K562 (cell line): ENCODE measurements around the gene PAQR6. TPM values are rescaled to one million over a fixed set of nuclear protein-coding genes. Genes with fewer than 3 reads are reported as not detected.

Experiments
- BDP1 ChIP-seq: IDR thresholded peaks from 3 replicates; pipeline ENCODE4 v1.6.1; 2011; ENCODE audit not compliant: insufficient read length, insufficient read depth
- CBFB ChIP-seq: sonication (generic); formaldehyde crosslinking; IDR thresholded peaks from 2 replicates; pipeline ENCODE4 v1.4.0; 2020; ENCODE audit warnings: mild to moderate bottlenecking, missing genetic modification reagents
- DIDO1 ChIP-seq: fragments of 450-650 bp; IDR thresholded peaks from 2 replicates; pipeline ENCODE4 v1.6.1; 2016; ENCODE audit warnings: low read depth, missing biosample characterization, missing genetic modification characterization
- E2F8 ChIP-seq: fragments of 450-650 bp; IDR thresholded peaks from 2 replicates; pipeline ENCODE4 v1.7.1; 2018; ENCODE audit warnings: mild to moderate bottlenecking, low read depth; ENCODE audit not compliant: partially characterized antibody
- E4F1 ChIP-seq: fragments of 250-450 bp; sonication (Bioruptor Pico); IDR thresholded peaks from 2 replicates; pipeline ENCODE4 v1.5.0; 2021; ENCODE audit warnings: mild to moderate bottlenecking, borderline replicate concordance
- ESRRA ChIP-seq: fragments of 450-650 bp; IDR thresholded peaks from 2 replicates; pipeline ENCODE4 v1.6.1; 2014; ENCODE audit warnings: low read depth, mild to moderate bottlenecking, moderate library complexity, borderline replicate concordance
- EWSR1 ChIP-seq: fragments of 450-650 bp; IDR thresholded peaks from 2 replicates; pipeline ENCODE4 v1.6.1; 2018; ENCODE audit warnings: borderline replicate concordance, mild to moderate bottlenecking, low read depth, moderate library complexity; ENCODE audit not compliant: partially characterized antibody
- FOXP1 ChIP-seq: sonication (generic); formaldehyde crosslinking; IDR thresholded peaks from 2 replicates; pipeline ENCODE4 v1.8.0; 2022; ENCODE audit warnings: mild to moderate bottlenecking, missing genetic modification reagents
- GABPA ChIP-seq: fragments of 200-800 bp; sonication (Bioruptor generic); conservative IDR thresholded peaks from 2 replicates; pipeline ENCODE4 v1.6.1; 2016; ENCODE audit warnings: low read depth, missing genetic modification characterization, missing compliant biosample characterization
- HMGN3 ChIP-seq: IDR thresholded peaks from 2 replicates; pipeline ENCODE4 v1.6.1; 2011; ENCODE audit warnings: borderline replicate concordance, low read depth, mild to moderate bottlenecking, mixed read lengths, low read length; ENCODE audit not compliant: insufficient read length; ENCODE audit errors: extremely low read depth
- KLF16 ChIP-seq: IDR thresholded peaks from 2 replicates; pipeline ENCODE4 v1.6.1; 2016; ENCODE audit warnings: antibody characterized with exemption
- LCOR ChIP-seq: sonication (generic); formaldehyde crosslinking; IDR thresholded peaks from 2 replicates; pipeline ENCODE4 v1.8.0; 2022; ENCODE audit warnings: mild to moderate bottlenecking, missing genetic modification reagents
- NFIX ChIP-seq: fragments of 250-450 bp; sonication (Bioruptor Pico); IDR thresholded peaks from 2 replicates; pipeline ENCODE4 v1.4.0; 2020; ENCODE audit warnings: low read depth, mild to moderate bottlenecking, moderate library complexity
- PHF21A ChIP-seq: fragments of 450-650 bp; IDR thresholded peaks from 2 replicates; pipeline ENCODE4 v1.6.1; 2017; ENCODE audit warnings: low read depth, borderline replicate concordance
- POLR3G ChIP-seq: IDR thresholded peaks from 2 replicates; pipeline ENCODE4 v1.6.1; 2011; ENCODE audit not compliant: insufficient read length, insufficient replicate concordance; ENCODE audit errors: extremely low read depth
- PRMT5 ChIP-seq: sonication (generic); formaldehyde crosslinking; IDR thresholded peaks from 2 replicates; pipeline ENCODE4 v1.5.0; 2020; ENCODE audit warnings: missing genetic modification reagents
- RFX1 ChIP-seq: fragments of 450-650 bp; IDR thresholded peaks from 2 replicates; pipeline ENCODE4 v1.6.1; 2016; ENCODE audit warnings: mild to moderate bottlenecking, moderate library complexity
- RFX7 ChIP-seq: fragments of 250-450 bp; sonication (Bioruptor Pico); IDR thresholded peaks from 2 replicates; pipeline ENCODE4 v1.5.1; 2021; ENCODE audit warnings: mild to moderate bottlenecking
- SRSF9 ChIP-seq: fragments of 200-400 bp; formaldehyde crosslinking; IDR thresholded peaks from 2 replicates; pipeline ENCODE4 v1.6.1; 2017; ENCODE audit warnings: low read depth, low read length, borderline replicate concordance
- TEAD1 ChIP-seq, 2 experiments: fragments of 450-650 bp in 1 of 2; sonication (generic) in 1 of 2; formaldehyde crosslinking; IDR thresholded peaks; 2 replicates each; pipeline versions ENCODE4 v1.4.0 to v1.8.0; 2020 to 2022; ENCODE audit warnings: mild to moderate bottlenecking in 2 of 2, missing genetic modification reagents in 1 of 2
- ZBTB43 ChIP-seq: sonication (generic); formaldehyde crosslinking; IDR thresholded peaks from 2 replicates; pipeline ENCODE4 v1.8.0; 2023; ENCODE audit warnings: mild to moderate bottlenecking, missing genetic modification reagents
- ZKSCAN1 ChIP-seq: fragments of 150-350 bp; IDR thresholded peaks from 2 replicates; pipeline ENCODE4 v1.6.1; 2016; ENCODE audit warnings: low read depth, low read length
- ZNF23 ChIP-seq: fragments of 250-450 bp; sonication (Bioruptor Pico); IDR thresholded peaks from 2 replicates; pipeline ENCODE4 v1.4.0; 2020; ENCODE audit warnings: mild to moderate bottlenecking
- polyA plus RNA-seq, 8 experiments: library from polyadenylated mRNA; depleted of rRNA in 4 of 8; stranded (reverse) in 5 of 8; unstranded in 3 of 8; fragments of >200 nt; fragmentation: Nextera tagmentation in 2 of 8; fragmentation: Illumina TruSeq in 1 of 8; extraction: Ambion mirVana in 2 of 8; extraction: Trizol in 1 of 8; gene quantifications; 2 replicates each; pipeline versions ENCODE4 v1.2.1 to v1.2.3, GENCODE V29; 2011 to 2014; ENCODE audit warnings: inconsistent platforms in 1 of 8, missing spikeins in 1 of 8
- total RNA-seq, 7 experiments: library from RNA; depleted of rRNA in 6 of 7; stranded (reverse); fragments of >200 nt in 6 of 7; fragmentation: Illumina TruSeq in 2 of 7; extraction: Trizol in 2 of 7; gene quantifications; 2 replicates each; pipeline versions ENCODE4 v1.2.1 to v1.2.3, GENCODE V29; 2011 to 2021; ENCODE audit warnings: low replicate concordance in 1 of 7

The PAQR6 gene
- total and polyA plus RNA-seq, 9 of the 15 experiments (the other 6 are each of a cell fraction or from before 2014, with no cell fraction given) = 0.07 to 1.8 (median 0.62) TPM

- TF ChIP-seq ZBTB43 (no peak), ZNF23 (CRISPR knock-in tag) (no peak), RFX7 (CRISPR knock-in tag) (no peak), BDP1 (no peak), GABPA (peak; percentile 97), FOXP1 (CRISPR knock-in tag) (no peak), POLR3G (no peak), E2F8 (peak; percentile 84), NFIX (CRISPR knock-in tag) (no peak), HMGN3 (no peak), PHF21A (no peak), KLF16 (no peak), TEAD1 (CRISPR knock-in tag; IDR thresholded peaks at IDR 0.05) (0 out of 4 replicates have a peak, but pooled peaks of 1 of the 2 experiments have one; percentile 65), ESRRA (peak; percentile 91), SRSF9 (no peak), ZKSCAN1 (no peak), RFX1 (no peak), DIDO1 (0 out of 2 replicates have a peak, but pooled peaks have one; percentile 37), EWSR1 (no peak), LCOR (CRISPR knock-in tag) (peak; percentile 25), E4F1 (CRISPR knock-in tag) (no peak), CBFB (CRISPR knock-in tag) (no peak), PRMT5 (CRISPR knock-in tag) (no peak)
Observed at GRCh38 chr1:156193488-156194299, 54.2 kb downstream of the PAQR6 start, which contains the start of gene SLC25A44 (continued).
